ENCODE measurements around the gene PRDM7.

PRDM7 gene

DNA sequence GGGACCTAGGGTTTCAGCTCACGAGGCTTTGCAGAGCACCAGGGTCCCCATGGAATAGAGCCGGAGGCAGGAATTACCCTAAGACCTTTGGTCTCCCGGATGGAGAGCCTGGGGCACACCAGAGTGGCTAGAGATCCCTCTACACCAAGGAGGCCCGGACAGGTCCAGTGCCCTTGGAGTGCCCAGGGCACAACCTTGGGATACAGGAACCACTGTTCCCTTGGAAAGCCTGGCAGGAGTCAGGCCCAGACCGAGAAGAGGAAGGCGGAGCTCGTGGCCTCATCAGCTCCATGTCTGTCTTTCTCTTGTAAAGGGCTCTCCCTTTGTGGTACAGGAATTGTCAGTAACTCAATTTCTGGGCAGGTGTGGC lies 54.1 kb downstream of the PRDM7 start:
- TF ChIP-seq POU2F2 (IDR thresholded peaks at IDR 0.05; ENCODE audit: low read depth, low read length) (no peak), SPI1 (IDR thresholded peaks at IDR 0.05; ENCODE audit: low read depth, low read length) (no peak), TAF1 (IDR thresholded peaks at IDR 0.05; ENCODE audit: low read depth, low read length) (no peak), POLR2A (IDR thresholded peaks at IDR 0.05; ENCODE audit: low read depth, low read length) (no peak), PAX5 (IDR thresholded peaks at IDR 0.05; ENCODE audit: insufficient read depth, low read length, severe bottlenecking) (no peak), POLR2AphosphoS5 (IDR thresholded peaks at IDR 0.05; ENCODE audit: low read depth, low read length) (no peak)
- DNase-seq (ENCODE audit: insufficient read length, low spot score) (no peak), FAIRE-seq (no peak)

DNA sequence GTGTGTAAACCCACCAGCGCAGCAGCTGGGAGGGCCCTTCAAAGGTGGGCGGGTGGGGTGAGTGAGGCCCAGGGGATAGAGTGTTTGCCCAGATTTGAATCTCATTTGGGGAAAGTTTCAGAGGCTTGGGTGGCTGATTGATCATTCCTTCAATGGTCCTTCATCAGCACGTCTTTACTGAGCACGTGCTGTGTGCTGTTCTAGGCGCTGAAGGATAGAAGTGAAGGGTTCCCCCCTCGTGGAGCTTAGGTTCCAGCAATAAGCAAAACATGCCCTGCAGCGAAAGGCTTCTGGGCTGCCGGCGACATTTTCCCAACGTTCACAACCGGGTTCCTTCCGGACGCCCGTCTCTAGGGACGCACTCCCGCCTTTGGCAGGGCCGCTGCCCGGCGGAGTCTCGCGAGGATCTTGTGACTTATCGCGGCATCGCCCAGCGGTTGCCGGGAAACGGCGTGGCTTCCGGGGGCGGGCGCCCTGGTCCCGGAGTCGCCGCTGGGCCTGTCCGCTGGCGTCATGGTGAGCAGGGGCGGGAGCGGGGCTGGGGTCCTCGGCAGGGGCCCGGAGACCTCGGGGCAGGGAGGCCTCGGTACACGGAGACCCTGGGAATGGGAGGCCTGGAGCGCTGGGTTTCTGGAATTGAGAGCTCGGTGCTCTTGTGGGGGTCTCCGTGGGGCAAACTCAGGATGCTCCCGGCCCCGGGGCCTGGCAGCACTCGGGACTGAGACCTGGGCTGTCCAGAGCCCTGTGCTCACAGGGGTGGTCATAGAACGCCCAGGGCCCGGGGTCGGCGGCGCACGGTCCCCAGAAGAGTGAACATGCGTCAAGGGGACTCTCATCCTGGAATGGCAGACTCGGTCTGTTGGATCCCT lies 54.7 kb downstream of the PRDM7 start:
- TF ChIP-seq SPI1 (IDR thresholded peaks at IDR 0.05; ENCODE audit: low read depth, low read length) (no peak), POU2F2 (IDR thresholded peaks at IDR 0.05; ENCODE audit: low read depth, low read length) (no peak), POLR2AphosphoS5 (IDR thresholded peaks at IDR 0.05; ENCODE audit: low read depth, low read length) (no peak), POLR2A (IDR thresholded peaks at IDR 0.05; ENCODE audit: low read depth, low read length) (peak; percentile 52; the same call in 1 of the 2 replicates), TAF1 (IDR thresholded peaks at IDR 0.05; ENCODE audit: low read depth, low read length) (peak; percentile 54; the same call in 1 of the 2 replicates), PAX5 (IDR thresholded peaks at IDR 0.05; ENCODE audit: insufficient read depth, low read length, severe bottlenecking) (no peak)
- DNase-seq (ENCODE audit: insufficient read length, low spot score) (peak; percentile 97), FAIRE-seq (peak; percentile 83)

DNA sequence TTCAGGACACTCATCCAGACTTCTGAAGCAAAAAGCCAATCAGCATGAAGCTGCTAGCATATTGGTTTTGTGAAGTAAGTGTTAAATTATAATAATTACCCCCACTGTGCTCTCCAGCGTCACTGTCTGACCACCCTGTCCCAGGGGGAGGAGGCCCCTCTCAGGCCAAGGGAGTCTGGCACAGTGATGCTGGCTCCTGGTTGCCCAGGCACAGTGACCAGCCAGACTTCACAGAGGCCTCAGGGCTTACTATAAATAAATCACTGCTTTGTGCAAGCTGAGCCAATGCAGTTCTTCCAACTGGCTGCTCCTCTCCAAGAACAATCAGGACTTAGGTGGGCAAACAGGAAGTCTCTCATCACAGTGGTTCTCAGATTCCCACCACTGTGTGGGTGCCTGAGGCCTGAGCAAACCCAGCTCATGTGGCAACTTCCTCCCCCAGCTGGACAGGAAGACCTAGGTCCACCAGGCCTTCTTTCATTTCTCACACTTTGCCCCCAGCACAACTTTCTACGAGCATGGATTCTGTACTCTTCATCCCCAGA lies 56.2 kb downstream of the PRDM7 start:
- TF ChIP-seq SPI1 (IDR thresholded peaks at IDR 0.05; ENCODE audit: low read depth, low read length) = no peak
- no peak for TF ChIP-seq PAX5 (IDR thresholded peaks at IDR 0.05; ENCODE audit: insufficient read depth, low read length, severe bottlenecking)
- no peak for TF ChIP-seq TAF1 (IDR thresholded peaks at IDR 0.05; ENCODE audit: low read depth, low read length)
- no peak for TF ChIP-seq POU2F2 (IDR thresholded peaks at IDR 0.05; ENCODE audit: low read depth, low read length)
- TF ChIP-seq POLR2A (IDR thresholded peaks at IDR 0.05; ENCODE audit: low read depth, low read length) = no peak
- no peak for TF ChIP-seq POLR2AphosphoS5 (IDR thresholded peaks at IDR 0.05; ENCODE audit: low read depth, low read length)
- no peak for DNase-seq (ENCODE audit: insufficient read length, low spot score)
- no peak for FAIRE-seq

DNA sequence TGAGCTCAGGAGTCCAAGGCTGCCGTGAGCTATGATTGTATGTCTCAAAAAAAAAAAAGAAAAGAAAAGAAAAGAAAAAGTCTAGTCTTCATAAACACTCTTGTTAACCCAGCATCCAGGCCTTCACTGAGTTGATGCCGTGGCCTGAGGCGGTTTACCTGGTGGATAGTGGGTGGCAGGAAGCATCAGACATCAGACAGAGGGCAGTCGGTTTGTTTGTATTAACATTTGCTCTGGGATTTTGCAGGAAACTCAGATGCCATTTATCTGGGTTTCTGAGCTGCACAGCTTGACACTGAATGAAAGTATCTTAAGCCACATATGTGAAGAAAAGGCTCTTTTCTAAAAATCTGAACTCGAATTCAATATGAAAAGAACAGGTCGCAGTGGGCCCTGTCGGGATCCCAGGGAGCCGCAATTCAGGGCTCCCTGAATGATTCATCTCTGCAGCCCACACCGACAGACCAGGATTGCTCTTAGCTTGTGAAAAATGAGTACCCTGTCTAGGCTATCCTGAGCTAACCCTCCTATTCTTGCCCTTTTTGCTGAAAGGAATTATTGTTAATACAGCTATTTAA lies 56.8 kb downstream of the PRDM7 start:
- DNase-seq (ENCODE audit: insufficient read length, low spot score) (no peak), FAIRE-seq (no peak)
- TF ChIP-seq TAF1 (IDR thresholded peaks at IDR 0.05; ENCODE audit: low read depth, low read length) (no peak), SPI1 (IDR thresholded peaks at IDR 0.05; ENCODE audit: low read depth, low read length) (no peak), PAX5 (IDR thresholded peaks at IDR 0.05; ENCODE audit: insufficient read depth, low read length, severe bottlenecking) (no peak), POLR2A (IDR thresholded peaks at IDR 0.05; ENCODE audit: low read depth, low read length) (no peak), POLR2AphosphoS5 (IDR thresholded peaks at IDR 0.05; ENCODE audit: low read depth, low read length) (no peak), POU2F2 (IDR thresholded peaks at IDR 0.05; ENCODE audit: low read depth, low read length) (no peak)

DNA sequence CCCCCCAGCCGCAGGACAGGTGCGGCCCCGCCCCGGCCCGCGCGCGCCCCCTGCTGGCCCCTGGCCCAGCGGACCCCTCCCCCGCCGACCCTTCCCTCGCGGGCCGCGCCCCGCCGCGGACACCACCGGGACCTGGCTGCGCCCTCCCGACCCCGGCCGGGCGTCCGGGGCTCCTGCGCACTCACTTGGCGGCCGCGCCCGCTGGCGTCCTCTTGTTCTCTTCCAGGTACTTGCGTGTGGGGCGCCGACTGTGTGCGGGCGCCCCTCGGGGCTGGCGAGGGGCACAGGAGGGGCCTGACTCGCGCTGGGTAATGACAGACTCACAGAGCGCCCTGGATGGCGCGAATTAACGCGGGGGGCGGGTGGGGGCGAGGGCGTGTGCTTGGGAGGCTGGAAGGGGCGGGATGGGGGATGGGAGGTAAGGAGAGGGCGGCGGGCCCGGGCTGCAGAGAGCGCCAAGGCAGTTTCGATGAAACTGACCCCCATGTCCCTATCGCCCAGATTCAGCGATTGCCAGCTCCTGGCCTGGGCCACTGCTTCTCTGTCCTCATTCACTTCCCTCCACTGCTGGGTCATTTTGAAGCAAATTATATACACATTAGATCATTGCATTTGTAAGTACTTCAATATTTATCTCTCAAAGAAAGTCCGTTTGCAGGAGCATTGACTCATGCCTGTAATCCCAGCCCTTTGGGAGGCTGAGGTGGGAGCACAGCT lies 57.4 kb downstream of the PRDM7 start:
- TF ChIP-seq PAX5 (IDR thresholded peaks at IDR 0.05; ENCODE audit: insufficient read depth, low read length, severe bottlenecking) = no peak
- no peak for TF ChIP-seq SPI1 (IDR thresholded peaks at IDR 0.05; ENCODE audit: low read depth, low read length)
- TF ChIP-seq POU2F2 (IDR thresholded peaks at IDR 0.05; ENCODE audit: low read depth, low read length) = no peak
- no peak for TF ChIP-seq POLR2A (IDR thresholded peaks at IDR 0.05; ENCODE audit: low read depth, low read length)
- TF ChIP-seq TAF1 (IDR thresholded peaks at IDR 0.05; ENCODE audit: low read depth, low read length) = no peak
- TF ChIP-seq POLR2AphosphoS5 (IDR thresholded peaks at IDR 0.05; ENCODE audit: low read depth, low read length) = no peak
- DNase-seq (ENCODE audit: insufficient read length, low spot score) (peak; percentile 63), FAIRE-seq (no peak)

DNA sequence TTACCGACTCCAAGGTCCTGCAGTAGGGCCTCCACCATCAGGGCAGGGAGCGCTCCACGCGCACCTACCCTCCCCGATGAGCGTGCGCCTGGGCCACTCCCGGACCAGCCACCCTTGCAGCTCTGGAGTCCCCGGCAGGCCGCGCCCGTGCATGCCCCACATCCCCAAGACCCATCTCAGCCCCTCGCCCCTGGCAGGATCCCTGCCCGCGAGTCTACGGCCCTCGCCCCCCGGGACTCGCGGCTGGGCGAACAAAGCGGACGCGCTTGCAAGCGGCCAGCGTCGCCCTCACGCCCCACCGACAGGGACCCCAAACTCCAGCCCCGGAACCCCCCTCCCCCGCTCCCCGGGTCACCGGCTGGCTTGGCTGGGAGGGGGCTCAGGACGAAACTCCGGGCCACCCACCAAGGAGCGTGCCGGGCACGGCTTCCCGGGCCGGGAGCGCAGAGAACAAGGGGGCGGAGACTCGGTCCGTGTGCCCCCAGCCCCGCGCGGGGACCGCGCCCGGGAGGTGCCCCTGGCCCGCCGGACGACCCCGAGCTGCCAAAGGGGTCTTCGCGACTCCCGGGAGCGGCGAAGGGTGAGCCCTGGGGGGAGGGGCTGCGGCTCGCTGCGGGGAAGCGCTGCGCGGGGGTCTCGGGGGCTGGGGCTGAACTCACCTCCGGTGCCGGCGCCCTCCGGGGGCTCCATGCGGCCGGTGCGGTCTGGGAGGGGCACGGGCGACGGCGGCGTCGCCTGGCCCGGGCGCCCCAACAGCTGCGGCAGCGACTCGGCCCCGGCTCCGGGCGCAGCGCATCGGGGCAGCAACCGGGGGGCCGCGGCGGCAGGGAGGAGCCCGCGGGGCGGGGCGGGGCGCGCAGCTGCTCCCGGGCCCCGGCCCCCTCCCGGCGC lies 58.2 kb downstream of the PRDM7 start, which contains the start of gene DBNDD1:
DBNDD1 (minus strand) TSS at position 805 of the 891 bp plus-strand sequence; CDS start at position 690, 115 bp downstream.
- FAIRE-seq (no peak), DNase-seq (ENCODE audit: insufficient read length, low spot score) (no peak)
- TF ChIP-seq POLR2A (IDR thresholded peaks at IDR 0.05; ENCODE audit: low read depth, low read length) (no peak), SPI1 (IDR thresholded peaks at IDR 0.05; ENCODE audit: low read depth, low read length) (no peak), TAF1 (IDR thresholded peaks at IDR 0.05; ENCODE audit: low read depth, low read length) (no peak), POU2F2 (IDR thresholded peaks at IDR 0.05; ENCODE audit: low read depth, low read length) (no peak), PAX5 (IDR thresholded peaks at IDR 0.05; ENCODE audit: insufficient read depth, low read length, severe bottlenecking) (no peak), POLR2AphosphoS5 (IDR thresholded peaks at IDR 0.05; ENCODE audit: low read depth, low read length) (no peak)

DNA sequence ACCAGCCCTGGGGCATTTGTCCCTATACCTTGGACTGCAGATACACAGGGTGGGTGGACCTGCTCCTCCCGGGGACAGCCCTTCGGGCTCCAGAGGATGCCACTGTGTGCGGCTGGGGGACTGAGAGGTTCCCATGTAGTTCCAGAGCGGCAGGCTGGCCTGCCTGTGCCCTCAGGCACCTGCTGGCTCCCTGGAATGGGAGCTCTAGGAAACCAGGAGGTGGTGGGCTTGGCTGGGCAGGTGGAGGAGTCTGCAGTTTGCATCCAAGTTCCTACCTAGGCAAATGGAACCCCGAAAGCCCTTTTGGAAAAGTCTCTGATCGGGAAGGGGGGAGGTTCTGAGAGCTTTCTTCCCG lies 58.9 kb downstream of the PRDM7 start:
- no peak for DNase-seq (ENCODE audit: insufficient read length, low spot score)
- TF ChIP-seq POLR2AphosphoS5 (IDR thresholded peaks at IDR 0.05; ENCODE audit: low read depth, low read length) = no peak
- TF ChIP-seq POU2F2 (IDR thresholded peaks at IDR 0.05; ENCODE audit: low read depth, low read length) = no peak
- TF ChIP-seq PAX5 (IDR thresholded peaks at IDR 0.05; ENCODE audit: insufficient read depth, low read length, severe bottlenecking) = no peak
- no peak for TF ChIP-seq POLR2A (IDR thresholded peaks at IDR 0.05; ENCODE audit: low read depth, low read length)
- TF ChIP-seq TAF1 (IDR thresholded peaks at IDR 0.05; ENCODE audit: low read depth, low read length) = no peak
- TF ChIP-seq SPI1 (IDR thresholded peaks at IDR 0.05; ENCODE audit: low read depth, low read length) = no peak
- no peak for FAIRE-seq

DNA sequence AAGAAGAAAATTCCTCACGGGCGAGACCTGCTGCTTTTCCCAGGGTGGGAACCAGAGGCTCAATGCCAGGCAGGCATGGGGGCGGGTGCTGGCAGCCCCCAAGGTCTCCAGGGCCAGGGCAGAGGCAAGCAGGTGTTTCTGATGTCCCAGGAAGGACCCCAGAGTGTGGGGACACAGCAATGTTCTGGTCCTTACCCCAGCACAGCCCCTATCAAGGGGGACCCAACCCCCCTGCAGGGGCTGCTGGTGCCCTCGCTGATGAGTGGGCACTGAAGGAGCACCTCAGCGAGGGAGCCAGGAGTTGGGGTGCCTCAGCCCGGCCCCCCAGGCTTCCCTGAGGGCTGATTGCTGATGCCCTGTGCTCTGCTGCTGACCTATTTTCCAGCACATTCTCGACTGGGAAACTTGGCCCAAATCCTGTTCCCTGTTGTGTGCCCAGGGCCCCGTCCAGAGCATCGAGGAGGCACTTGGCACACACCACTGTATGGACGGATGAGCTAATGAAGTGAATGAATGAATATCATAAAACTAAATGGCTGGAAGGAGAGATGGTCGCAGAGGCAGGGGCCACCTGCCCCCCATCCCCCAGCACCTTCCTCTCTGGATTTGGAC lies 60.7 kb downstream of the PRDM7 start:
- TF ChIP-seq POLR2AphosphoS5 (IDR thresholded peaks at IDR 0.05; ENCODE audit: low read depth, low read length) (no peak), PAX5 (IDR thresholded peaks at IDR 0.05; ENCODE audit: insufficient read depth, low read length, severe bottlenecking) (no peak)
- no peak for FAIRE-seq
- DNase-seq (ENCODE audit: insufficient read length, low spot score) = no peak
